Liver (tissue), 9 donors: ENCODE data around the gene BTBD6. TPM values are rescaled to one million over a fixed set of nuclear protein-coding genes. Genes with fewer than 3 reads are reported as not detected.

Source experiments
- DNase-seq: peaks from one replicate; pipeline ENCODE4 v3.0.0-alpha.2; 2017; ENCODE audit warnings: low spot score
- H3K27ac ChIP-seq, 2 donors: one replicate each; pipeline ENCODE4 v1.7.0; 2013; ENCODE audit warnings: inconsistent platforms in 2 of 2, low read length in 2 of 2, control low read depth in 1 of 2, low read depth in 1 of 2, mild to moderate bottlenecking in 1 of 2
- H3K27me3 ChIP-seq, 4 donors: one replicate each; pipeline versions ENCODE4 v1.6.1 to v1.7.0; 2013; ENCODE audit warnings: low read length in 3 of 4, inconsistent platforms in 1 of 4, mild to moderate bottlenecking in 1 of 4, moderate library complexity in 1 of 4; ENCODE audit not compliant: control insufficient read depth in 4 of 4, insufficient read depth in 4 of 4
- H3K36me3 ChIP-seq, 4 donors: one replicate each; pipeline versions ENCODE4 v1.6.1 to v1.7.0; 2013; ENCODE audit warnings: low read length in 3 of 4, mild to moderate bottlenecking in 3 of 4, low read depth in 1 of 4, moderate library complexity in 1 of 4; ENCODE audit not compliant: control insufficient read depth in 4 of 4, insufficient read depth in 3 of 4
- H3K4me1 ChIP-seq, 4 donors: one replicate each; pipeline versions ENCODE4 v1.6.1 to v1.7.0; 2013; ENCODE audit warnings: low read length in 3 of 4, mild to moderate bottlenecking in 3 of 4, moderate library complexity in 1 of 4; ENCODE audit not compliant: control insufficient read depth in 4 of 4, insufficient read depth in 4 of 4
- H3K4me3 ChIP-seq, 3 donors: one replicate each; pipeline versions ENCODE4 v1.6.1 to v1.7.0; 2013; ENCODE audit warnings: low read length in 3 of 3, control low read depth in 1 of 3, low read depth in 1 of 3, mild to moderate bottlenecking in 1 of 3
- H3K9ac ChIP-seq, 2 donors: one replicate each; pipeline ENCODE4 v1.7.0; 2013; ENCODE audit warnings: low read length in 2 of 2, mild to moderate bottlenecking in 2 of 2, moderate library complexity in 2 of 2, control low read depth in 1 of 2, low read depth in 1 of 2
- H3K9me3 ChIP-seq, 4 donors: one replicate each; pipeline versions ENCODE4 v1.6.1 to v1.7.0; 2013; ENCODE audit warnings: low read length in 3 of 4; ENCODE audit not compliant: control insufficient read depth in 4 of 4
- EGR1 ChIP-seq, 2 donors: IDR thresholded peaks; 2 replicates each; pipeline ENCODE4 v1.6.1; 2016 to 2018; ENCODE audit warnings: antibody characterized with exemption in 2 of 2, low read depth in 2 of 2
- FOXA1 ChIP-seq: IDR thresholded peaks from 2 replicates; pipeline ENCODE4 v1.6.1; 2016; ENCODE audit warnings: antibody characterized with exemption
- FOXA2 ChIP-seq: IDR thresholded peaks from 2 replicates; pipeline ENCODE4 v1.6.1; 2016; ENCODE audit warnings: antibody characterized with exemption
- GABPA ChIP-seq, 2 donors: IDR thresholded peaks in 1 of 2; conservative IDR thresholded peaks in 1 of 2; 2 replicates each; pipeline ENCODE4 v1.6.1; 2016; ENCODE audit warnings: antibody characterized with exemption in 2 of 2, mild to moderate bottlenecking in 1 of 2, moderate library complexity in 1 of 2
- HNF4A ChIP-seq, 2 donors: conservative IDR thresholded peaks; 2 replicates each; pipeline ENCODE4 v1.6.1; 2016; ENCODE audit warnings: antibody characterized with exemption in 2 of 2, mild to moderate bottlenecking in 2 of 2
- HNF4G ChIP-seq: IDR thresholded peaks from 2 replicates; pipeline ENCODE4 v1.6.1; 2016; ENCODE audit warnings: antibody characterized with exemption
- JUND ChIP-seq, 2 donors: IDR thresholded peaks; 2 replicates each; pipeline ENCODE4 v1.6.1; 2016; ENCODE audit warnings: antibody characterized with exemption in 2 of 2
- NR2F2 ChIP-seq: IDR thresholded peaks from 2 replicates; pipeline ENCODE4 v1.6.1; 2016; ENCODE audit warnings: antibody characterized with exemption
- RAD21 ChIP-seq, 2 donors: IDR thresholded peaks; 2 replicates each; pipeline ENCODE4 v1.6.1; 2016; ENCODE audit warnings: antibody characterized with exemption in 2 of 2, mild to moderate bottlenecking in 2 of 2
- RXRA ChIP-seq, 2 donors: IDR thresholded peaks; 2 replicates each; pipeline ENCODE4 v1.6.1; 2017 to 2018; ENCODE audit warnings: antibody characterized with exemption in 2 of 2, mild to moderate bottlenecking in 1 of 2
- SP1 ChIP-seq: IDR thresholded peaks from 2 replicates; pipeline ENCODE4 v1.6.1; 2018; ENCODE audit warnings: antibody characterized with exemption, mild to moderate bottlenecking
- TAF1 ChIP-seq: conservative IDR thresholded peaks from 2 replicates; pipeline ENCODE4 v1.6.1; 2016; ENCODE audit warnings: antibody characterized with exemption, mild to moderate bottlenecking
- YY1 ChIP-seq: IDR thresholded peaks from 2 replicates; pipeline ENCODE4 v1.6.1; 2016; ENCODE audit warnings: antibody characterized with exemption, mild to moderate bottlenecking
- WGBS: extraction: QIAGEN DNeasy Blood & Tissue Kit; methylation state at CpG from one replicate; pipeline ENCODE4 v1.1.7; 2013; 5-methylcytosine and 5-hydroxymethylcytosine counted together
- polyA plus RNA-seq, 2 donors: library from polyadenylated mRNA; stranded (reverse) in 1 of 2; unstranded in 1 of 2; fragments of 200-250 nt in 1 of 2; fragments of >200 nt in 1 of 2; fragmentation: Nextera tagmentation in 1 of 2; extraction: Ambion mirVana in 1 of 2; gene quantifications; one replicate each; pipeline versions ENCODE4 v1.2.1 to v1.2.3, GENCODE V29; 2013 to 2015
- total RNA-seq, 2 donors: library from RNA; depleted of rRNA; stranded (reverse); fragments of >200 nt; gene quantifications; one replicate each; pipeline ENCODE4 v1.2.3, GENCODE V29; 2014
- TF ChIP-seq, protein P1 (sequence below): IDR thresholded peaks from 2 replicates; pipeline ENCODE4 v1.6.1; 2016; ENCODE audit warnings: antibody characterized with exemption
- TF ChIP-seq, protein P2 (sequence below): fragments of 150-350 bp; IDR thresholded peaks from 2 replicates; pipeline ENCODE4 v1.5.1; 2017; ENCODE audit warnings: improper control_type of control experiment, low read depth, low read length; ENCODE audit not compliant: missing input control
- TF ChIP-seq, protein P3 (sequence below): IDR thresholded peaks from 2 replicates; pipeline ENCODE4 v1.6.1; 2016; ENCODE audit warnings: antibody characterized with exemption
- TF ChIP-seq, protein P4 (sequence below): IDR thresholded peaks from 2 replicates; pipeline ENCODE4 v1.6.1; 2016; ENCODE audit warnings: antibody characterized with exemption, mild to moderate bottlenecking
- TF ChIP-seq, protein P5 (sequence below): IDR thresholded peaks from 2 replicates; pipeline ENCODE4 v1.6.1; 2016; ENCODE audit warnings: antibody characterized with exemption
- donor health status: healthy.
- donor health status: healthy.
- donor health status: healthy.
- donor health status: healthy.
- donor health status: healthy.

Gene BTBD6
- total and polyA plus RNA-seq, 4 donors, result 5.8 to 18.1 (median 16.7) TPM

DNA sequence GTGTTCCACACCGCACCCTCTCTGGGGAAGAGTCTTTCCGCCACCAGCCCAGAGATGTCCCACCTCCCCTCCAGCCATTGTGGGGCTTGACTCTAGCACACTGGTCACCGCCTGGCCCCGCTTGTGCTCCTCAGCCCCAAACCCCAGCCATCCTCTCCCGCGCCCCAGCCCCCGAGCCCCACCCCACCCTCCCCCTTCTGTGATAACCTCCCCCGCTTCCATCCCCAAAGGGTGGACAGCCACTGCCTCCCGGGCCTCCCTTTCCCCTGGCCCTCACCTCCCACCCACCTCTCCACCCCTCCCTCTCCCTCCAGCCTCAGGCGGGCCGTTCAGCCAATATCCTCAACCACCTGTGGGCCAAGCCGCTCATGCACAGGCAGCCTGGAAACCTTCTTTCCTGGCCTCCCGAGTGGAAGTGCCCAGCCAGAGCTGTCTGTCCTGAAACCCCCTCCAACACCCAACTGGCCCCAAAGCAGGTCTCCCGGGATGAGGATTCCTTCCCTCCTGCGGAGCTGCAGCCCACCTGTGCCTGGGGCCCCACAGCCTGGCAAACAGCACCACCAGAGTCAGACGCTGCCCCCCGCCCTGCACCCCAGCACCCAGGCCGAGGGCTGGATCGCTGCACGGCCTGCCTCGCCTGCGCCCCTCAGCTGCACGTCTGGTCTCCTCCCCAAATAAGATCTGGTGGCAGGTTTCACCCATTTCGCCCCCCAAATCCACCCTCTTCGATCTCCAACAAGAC is 40.2 kb upstream of the BTBD6 start:
- Histone ChIP-seq H3K4me3 (no peak overlapping the region), H3K9me3 (no peaks in the 10 kb centered on the region), H3K4me1 (peaks cover 11 to 29% (median 22%) of the 10 kb centered on the region in 4 donors), H3K27ac (no peak overlapping the region), H3K9ac (no peak overlapping the region), H3K27me3 (no peaks in the 10 kb centered on the region), H3K36me3 (peaks cover 0 to 13% (median 2%) of the 10 kb centered on the region in 4 donors)
- WGBS, result 95% methylated on average over 25 of the region's 25 CpGs
- TF ChIP-seq HNF4A (conservative IDR thresholded peaks at IDR 0.05), result no peak
- no peak for TF ChIP-seq HNF4G
- TF ChIP-seq, protein P1, sequence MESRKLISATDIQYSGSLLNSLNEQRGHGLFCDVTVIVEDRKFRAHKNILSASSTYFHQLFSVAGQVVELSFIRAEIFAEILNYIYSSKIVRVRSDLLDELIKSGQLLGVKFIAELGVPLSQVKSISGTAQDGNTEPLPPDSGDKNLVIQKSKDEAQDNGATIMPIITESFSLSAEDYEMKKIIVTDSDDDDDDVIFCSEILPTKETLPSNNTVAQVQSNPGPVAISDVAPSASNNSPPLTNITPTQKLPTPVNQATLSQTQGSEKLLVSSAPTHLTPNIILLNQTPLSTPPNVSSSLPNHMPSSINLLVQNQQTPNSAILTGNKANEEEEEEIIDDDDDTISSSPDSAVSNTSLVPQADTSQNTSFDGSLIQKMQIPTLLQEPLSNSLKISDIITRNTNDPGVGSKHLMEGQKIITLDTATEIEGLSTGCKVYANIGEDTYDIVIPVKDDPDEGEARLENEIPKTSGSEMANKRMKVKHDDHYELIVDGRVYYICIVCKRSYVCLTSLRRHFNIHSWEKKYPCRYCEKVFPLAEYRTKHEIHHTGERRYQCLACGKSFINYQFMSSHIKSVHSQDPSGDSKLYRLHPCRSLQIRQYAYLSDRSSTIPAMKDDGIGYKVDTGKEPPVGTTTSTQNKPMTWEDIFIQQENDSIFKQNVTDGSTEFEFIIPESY, result no peak
- no peak for TF ChIP-seq NR2F2
- no peak for TF ChIP-seq RAD21 (IDR thresholded peaks at IDR 0.05)
- TF ChIP-seq FOXA2, result no peak
- TF ChIP-seq SP1, result no peak
- TF ChIP-seq GABPA (IDR thresholded peaks at IDR 0.05 in 1 of 2, conservative IDR thresholded peaks at IDR 0.05 in 1 of 2), result no peak
- TF ChIP-seq TAF1, result no peak
- no peak for TF ChIP-seq JUND (IDR thresholded peaks at IDR 0.05)
- TF ChIP-seq, protein P2, sequence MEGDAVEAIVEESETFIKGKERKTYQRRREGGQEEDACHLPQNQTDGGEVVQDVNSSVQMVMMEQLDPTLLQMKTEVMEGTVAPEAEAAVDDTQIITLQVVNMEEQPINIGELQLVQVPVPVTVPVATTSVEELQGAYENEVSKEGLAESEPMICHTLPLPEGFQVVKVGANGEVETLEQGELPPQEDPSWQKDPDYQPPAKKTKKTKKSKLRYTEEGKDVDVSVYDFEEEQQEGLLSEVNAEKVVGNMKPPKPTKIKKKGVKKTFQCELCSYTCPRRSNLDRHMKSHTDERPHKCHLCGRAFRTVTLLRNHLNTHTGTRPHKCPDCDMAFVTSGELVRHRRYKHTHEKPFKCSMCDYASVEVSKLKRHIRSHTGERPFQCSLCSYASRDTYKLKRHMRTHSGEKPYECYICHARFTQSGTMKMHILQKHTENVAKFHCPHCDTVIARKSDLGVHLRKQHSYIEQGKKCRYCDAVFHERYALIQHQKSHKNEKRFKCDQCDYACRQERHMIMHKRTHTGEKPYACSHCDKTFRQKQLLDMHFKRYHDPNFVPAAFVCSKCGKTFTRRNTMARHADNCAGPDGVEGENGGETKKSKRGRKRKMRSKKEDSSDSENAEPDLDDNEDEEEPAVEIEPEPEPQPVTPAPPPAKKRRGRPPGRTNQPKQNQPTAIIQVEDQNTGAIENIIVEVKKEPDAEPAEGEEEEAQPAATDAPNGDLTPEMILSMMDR, result no peak
- TF ChIP-seq, protein P3, sequence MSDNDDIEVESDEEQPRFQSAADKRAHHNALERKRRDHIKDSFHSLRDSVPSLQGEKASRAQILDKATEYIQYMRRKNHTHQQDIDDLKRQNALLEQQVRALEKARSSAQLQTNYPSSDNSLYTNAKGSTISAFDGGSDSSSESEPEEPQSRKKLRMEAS, result no peak
- TF ChIP-seq RXRA (IDR thresholded peaks at IDR 0.05), result no peak
- no peak for TF ChIP-seq FOXA1
- TF ChIP-seq, protein P4, sequence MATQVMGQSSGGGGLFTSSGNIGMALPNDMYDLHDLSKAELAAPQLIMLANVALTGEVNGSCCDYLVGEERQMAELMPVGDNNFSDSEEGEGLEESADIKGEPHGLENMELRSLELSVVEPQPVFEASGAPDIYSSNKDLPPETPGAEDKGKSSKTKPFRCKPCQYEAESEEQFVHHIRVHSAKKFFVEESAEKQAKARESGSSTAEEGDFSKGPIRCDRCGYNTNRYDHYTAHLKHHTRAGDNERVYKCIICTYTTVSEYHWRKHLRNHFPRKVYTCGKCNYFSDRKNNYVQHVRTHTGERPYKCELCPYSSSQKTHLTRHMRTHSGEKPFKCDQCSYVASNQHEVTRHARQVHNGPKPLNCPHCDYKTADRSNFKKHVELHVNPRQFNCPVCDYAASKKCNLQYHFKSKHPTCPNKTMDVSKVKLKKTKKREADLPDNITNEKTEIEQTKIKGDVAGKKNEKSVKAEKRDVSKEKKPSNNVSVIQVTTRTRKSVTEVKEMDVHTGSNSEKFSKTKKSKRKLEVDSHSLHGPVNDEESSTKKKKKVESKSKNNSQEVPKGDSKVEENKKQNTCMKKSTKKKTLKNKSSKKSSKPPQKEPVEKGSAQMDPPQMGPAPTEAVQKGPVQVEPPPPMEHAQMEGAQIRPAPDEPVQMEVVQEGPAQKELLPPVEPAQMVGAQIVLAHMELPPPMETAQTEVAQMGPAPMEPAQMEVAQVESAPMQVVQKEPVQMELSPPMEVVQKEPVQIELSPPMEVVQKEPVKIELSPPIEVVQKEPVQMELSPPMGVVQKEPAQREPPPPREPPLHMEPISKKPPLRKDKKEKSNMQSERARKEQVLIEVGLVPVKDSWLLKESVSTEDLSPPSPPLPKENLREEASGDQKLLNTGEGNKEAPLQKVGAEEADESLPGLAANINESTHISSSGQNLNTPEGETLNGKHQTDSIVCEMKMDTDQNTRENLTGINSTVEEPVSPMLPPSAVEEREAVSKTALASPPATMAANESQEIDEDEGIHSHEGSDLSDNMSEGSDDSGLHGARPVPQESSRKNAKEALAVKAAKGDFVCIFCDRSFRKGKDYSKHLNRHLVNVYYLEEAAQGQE, result no peak
- TF ChIP-seq, protein P5, sequence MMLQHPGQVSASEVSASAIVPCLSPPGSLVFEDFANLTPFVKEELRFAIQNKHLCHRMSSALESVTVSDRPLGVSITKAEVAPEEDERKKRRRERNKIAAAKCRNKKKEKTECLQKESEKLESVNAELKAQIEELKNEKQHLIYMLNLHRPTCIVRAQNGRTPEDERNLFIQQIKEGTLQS, result no peak
- TF ChIP-seq EGR1 (IDR thresholded peaks at IDR 0.05; ENCODE audit: low read depth in 2 of 2), result no peak
- TF ChIP-seq YY1, result no peak
- no peak for DNase-seq
